Measurements from ENCODE around the gene COLEC11. TPM values are rescaled to one million over a fixed set of nuclear protein-coding genes. Genes with fewer than 3 reads are reported as not detected.

The COLEC11 gene
- total RNA-seq, 3 donors from 2014 or later (not counting 1 experiment from before 2014, with no cell fraction given): 0.61 TPM; not detected in 2

GRCh38 chr2:3652896-3653625 is 58.1 kb downstream of the COLEC11 start:
- ATAC-seq (no peak), DNase-seq (no peak)
- Histone ChIP-seq H3K36me3 (ENCODE audit: control insufficient read depth, insufficient read depth, low read length) (no peaks in the 10 kb centered on the region), H3K9me3 (ENCODE audit: control insufficient read depth, insufficient read depth, low read length) (no peaks in the 10 kb centered on the region), H3K27me3 (ENCODE audit: control insufficient read depth, insufficient read depth, low read length) (no peaks in the 10 kb centered on the region), H3K27ac (ENCODE audit: low read length) (no peak overlapping the region), H3K4me3 (ENCODE audit: low read length) (no peak overlapping the region), H3K4me1 (ENCODE audit: control insufficient read depth, insufficient read depth, low read length) (peaks cover 15% of the 10 kb centered on the region)
- no peak for TF ChIP-seq CTCF (IDR thresholded peaks at IDR 0.05)
- Mint-ChIP-seq H3K27me3 (ENCODE audit: low read depth in 2 of 2) (peaks cover 0 to 11% of the 10 kb centered on the region in 2 donors), H3K4me1 (peaks cover 15 to 16% of the 10 kb centered on the region in 2 donors), H3K4me3 (no peak overlapping the region), H3K9me3 (no peaks in the 10 kb centered on the region), H3K36me3 (no peaks in the 10 kb centered on the region), H3K27ac (no peak overlapping the region)
- intact Hi-C loops (cut with micrococcal nuclease): loop anchor here (5.0 to 10.0 kb wide), 3 partner anchors 96 to 1766 kb away; partner anchors contain the start of gene RNASEH1
- WGBS (ENCODE audit: insufficient coverage): 90% methylated on average over 9 of the region's 9 CpGs

DNA sequence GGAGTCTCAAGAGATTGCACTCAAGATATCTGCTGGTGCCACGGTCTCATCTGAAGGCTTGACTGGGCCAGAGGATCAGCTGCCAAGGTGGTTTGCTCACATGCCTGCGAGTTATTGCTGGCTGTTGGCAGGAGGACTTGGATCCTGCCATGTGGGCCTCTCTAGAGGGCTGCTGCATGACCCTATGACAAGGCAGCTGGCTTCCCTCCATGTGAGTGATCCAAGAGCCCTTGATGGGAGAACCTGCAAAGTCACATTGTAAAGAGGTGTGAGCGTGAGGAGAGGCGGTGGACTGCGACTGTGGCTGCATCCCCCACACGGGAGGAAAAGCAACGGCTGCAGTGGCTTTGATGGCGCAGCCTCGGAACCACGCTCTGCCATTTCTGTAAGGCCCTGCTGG is 59.1 kb downstream of the COLEC11 start:
- 88% methylated on average over 10 of the region's 10 CpGs for WGBS (ENCODE audit: insufficient coverage)
- peaks cover 15 to 16% of the 10 kb centered on the region in 2 donors for H3K4me1 Mint-ChIP-seq
- TF ChIP-seq CTCF (IDR thresholded peaks at IDR 0.05): no peak
- H3K9me3 ChIP-seq (ENCODE audit: control insufficient read depth, insufficient read depth, low read length): no peaks in the 10 kb centered on the region
- H3K27ac Mint-ChIP-seq: no peak overlapping the region
- H3K27ac ChIP-seq (ENCODE audit: low read length): no peak overlapping the region
- DNase-seq (no peak), ATAC-seq (no peak)
- no peak overlapping the region for H3K4me3 ChIP-seq (ENCODE audit: low read length)
- intact Hi-C loops (cut with micrococcal nuclease): loop anchor here (5.0 to 10.0 kb wide), 3 partner anchors 97 to 1767 kb away; partner anchors contain the start of gene RNASEH1
- H3K36me3 ChIP-seq (ENCODE audit: control insufficient read depth, insufficient read depth, low read length): no peaks in the 10 kb centered on the region
- H3K4me3 Mint-ChIP-seq: no peak overlapping the region
- H3K4me1 ChIP-seq (ENCODE audit: control insufficient read depth, insufficient read depth, low read length): peaks cover 15% of the 10 kb centered on the region
- H3K27me3 Mint-ChIP-seq (ENCODE audit: low read depth in 2 of 2): peaks cover 0 to 11% of the 10 kb centered on the region in 2 donors
- H3K27me3 ChIP-seq (ENCODE audit: control insufficient read depth, insufficient read depth, low read length): no peaks in the 10 kb centered on the region
- no peaks in the 10 kb centered on the region for H3K36me3 Mint-ChIP-seq
- H3K9me3 Mint-ChIP-seq: no peaks in the 10 kb centered on the region

GRCh38 chr2:3654531-3655225 is 59.8 kb downstream of the COLEC11 start:
- no peak overlapping the region for H3K27ac Mint-ChIP-seq
- Histone ChIP-seq H3K9me3 (ENCODE audit: control insufficient read depth, insufficient read depth, low read length) (no peaks in the 10 kb centered on the region), H3K4me1 (ENCODE audit: control insufficient read depth, insufficient read depth, low read length) (peaks cover 15% of the 10 kb centered on the region), H3K27ac (ENCODE audit: low read length) (no peak overlapping the region), H3K4me3 (ENCODE audit: low read length) (no peak overlapping the region), H3K27me3 (ENCODE audit: control insufficient read depth, insufficient read depth, low read length) (no peaks in the 10 kb centered on the region), H3K36me3 (ENCODE audit: control insufficient read depth, insufficient read depth, low read length) (no peaks in the 10 kb centered on the region)
- H3K4me1 Mint-ChIP-seq: peaks cover 15 to 16% of the 10 kb centered on the region in 2 donors
- no peaks in the 10 kb centered on the region for H3K9me3 Mint-ChIP-seq
- no peak for DNase-seq
- TF ChIP-seq CTCF (IDR thresholded peaks at IDR 0.05): no peak
- intact Hi-C loops (cut with micrococcal nuclease): loop anchor here (5.0 to 10.0 kb wide), 3 partner anchors 97 to 1767 kb away; partner anchors contain the start of gene RNASEH1
- peaks cover 0 to 9% of the 10 kb centered on the region in 2 donors for H3K27me3 Mint-ChIP-seq (ENCODE audit: low read depth in 2 of 2)
- no peak overlapping the region for H3K4me3 Mint-ChIP-seq
- WGBS (ENCODE audit: insufficient coverage): 80% methylated on average over 21 of the region's 21 CpGs
- no peak for ATAC-seq
- H3K36me3 Mint-ChIP-seq: no peaks in the 10 kb centered on the region

All from natural killer cell (primary cell).